HG03139 (cell line): Measurements from ENCODE around the gene WIPF1.

Experiments
- ATAC-seq: cut with Tn5 transposase; IDR thresholded peaks from one replicate; pipeline ENCODE4 v1.9.1; 2021; ENCODE audit not compliant: unreplicated experiment

Gene WIPF1

GRCh38 chr2:174545240-174545639, 52.4 kb downstream of the WIPF1 start:
- ATAC-seq: no peak

- no peak for ATAC-seq
These were observed 52.8 kb downstream of the WIPF1 start for GRCh38 chr2:174544802-174545201.

- ATAC-seq: no peak
These were observed 53.4 kb downstream of the WIPF1 start for GRCh38 chr2:174544156-174544555.

GRCh38 chr2:174540893-174541292, 56.7 kb downstream of the WIPF1 start:
- ATAC-seq: no peak

GRCh38 chr2:174535757-174536703, 61.6 kb downstream of the WIPF1 start:
- ATAC-seq: no peak

- no peak for ATAC-seq
These were observed 62.5 kb downstream of the WIPF1 start for GRCh38 chr2:174535083-174535482.

- ATAC-seq: no peak
These were observed 67.7 kb downstream of the WIPF1 start for GRCh38 chr2:174529916-174530315.

GRCh38 chr2:174527959-174528358, 69.6 kb downstream of the WIPF1 start:
- ATAC-seq: no peak

- ATAC-seq: no peak
These were observed 70.4 kb downstream of the WIPF1 start for GRCh38 chr2:174527101-174527721.

- ATAC-seq: no peak
These were observed 73.1 kb downstream of the WIPF1 start for GRCh38 chr2:174524527-174524926.

GRCh38 chr2:174522553-174522952, 75.1 kb downstream of the WIPF1 start:
- ATAC-seq: no peak

GRCh38 chr2:174518395-174518794, 79.2 kb downstream of the WIPF1 start:
- ATAC-seq: no peak

GRCh38 chr2:174516501-174517378, 80.9 kb downstream of the WIPF1 start:
- ATAC-seq: no peak

- no peak for ATAC-seq
These were observed 85.3 kb downstream of the WIPF1 start for GRCh38 chr2:174512345-174512744.

GRCh38 chr2:174511580-174512260, 85.9 kb downstream of the WIPF1 start:
- no peak for ATAC-seq

- ATAC-seq: no peak
These were observed 86.9 kb downstream of the WIPF1 start for GRCh38 chr2:174510583-174511189.
